Measurements from ENCODE around the gene FAM107A.

The FAM107A gene

DNA sequence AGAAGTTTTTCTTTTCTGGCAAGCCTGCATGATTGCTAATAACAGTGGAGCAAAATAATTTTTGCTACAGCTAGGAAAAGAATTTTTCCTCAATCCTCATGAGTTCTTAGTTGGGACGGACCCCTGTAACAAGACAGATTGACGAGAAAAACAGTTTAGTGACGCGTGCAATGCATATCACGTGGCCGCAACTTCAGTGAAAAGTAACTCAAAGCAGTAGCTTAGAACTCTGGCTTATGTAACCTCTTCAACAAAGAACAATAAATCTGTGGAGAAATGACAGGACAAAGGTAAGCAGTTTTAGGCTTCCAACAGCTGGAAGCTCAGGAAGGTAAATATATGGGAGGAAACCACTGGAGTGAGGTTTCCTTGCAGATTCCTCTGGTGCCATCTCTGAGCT lies 19.7 kb downstream of the FAM107A start:
- DNase-seq (ENCODE audit: low read depth), result no peak
- TF ChIP-seq, protein P1, sequence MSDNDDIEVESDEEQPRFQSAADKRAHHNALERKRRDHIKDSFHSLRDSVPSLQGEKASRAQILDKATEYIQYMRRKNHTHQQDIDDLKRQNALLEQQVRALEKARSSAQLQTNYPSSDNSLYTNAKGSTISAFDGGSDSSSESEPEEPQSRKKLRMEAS (IDR thresholded peaks at IDR 0.05; ENCODE audit: low read depth, low read length), result no peak
- TF ChIP-seq POLR2A (IDR thresholded peaks at IDR 0.05; ENCODE audit: extremely low read depth, insufficient read length) (no peak), MYC (IDR thresholded peaks at IDR 0.05; ENCODE audit: low read depth, low read length) (no peak)
- TF ChIP-seq, protein P2, sequence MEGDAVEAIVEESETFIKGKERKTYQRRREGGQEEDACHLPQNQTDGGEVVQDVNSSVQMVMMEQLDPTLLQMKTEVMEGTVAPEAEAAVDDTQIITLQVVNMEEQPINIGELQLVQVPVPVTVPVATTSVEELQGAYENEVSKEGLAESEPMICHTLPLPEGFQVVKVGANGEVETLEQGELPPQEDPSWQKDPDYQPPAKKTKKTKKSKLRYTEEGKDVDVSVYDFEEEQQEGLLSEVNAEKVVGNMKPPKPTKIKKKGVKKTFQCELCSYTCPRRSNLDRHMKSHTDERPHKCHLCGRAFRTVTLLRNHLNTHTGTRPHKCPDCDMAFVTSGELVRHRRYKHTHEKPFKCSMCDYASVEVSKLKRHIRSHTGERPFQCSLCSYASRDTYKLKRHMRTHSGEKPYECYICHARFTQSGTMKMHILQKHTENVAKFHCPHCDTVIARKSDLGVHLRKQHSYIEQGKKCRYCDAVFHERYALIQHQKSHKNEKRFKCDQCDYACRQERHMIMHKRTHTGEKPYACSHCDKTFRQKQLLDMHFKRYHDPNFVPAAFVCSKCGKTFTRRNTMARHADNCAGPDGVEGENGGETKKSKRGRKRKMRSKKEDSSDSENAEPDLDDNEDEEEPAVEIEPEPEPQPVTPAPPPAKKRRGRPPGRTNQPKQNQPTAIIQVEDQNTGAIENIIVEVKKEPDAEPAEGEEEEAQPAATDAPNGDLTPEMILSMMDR (IDR thresholded peaks at IDR 0.05; ENCODE audit: low read depth, low read length), result no peak
- no peak overlapping the region for H3K4me3 ChIP-seq (ENCODE audit: low read depth, low read length)

DNA sequence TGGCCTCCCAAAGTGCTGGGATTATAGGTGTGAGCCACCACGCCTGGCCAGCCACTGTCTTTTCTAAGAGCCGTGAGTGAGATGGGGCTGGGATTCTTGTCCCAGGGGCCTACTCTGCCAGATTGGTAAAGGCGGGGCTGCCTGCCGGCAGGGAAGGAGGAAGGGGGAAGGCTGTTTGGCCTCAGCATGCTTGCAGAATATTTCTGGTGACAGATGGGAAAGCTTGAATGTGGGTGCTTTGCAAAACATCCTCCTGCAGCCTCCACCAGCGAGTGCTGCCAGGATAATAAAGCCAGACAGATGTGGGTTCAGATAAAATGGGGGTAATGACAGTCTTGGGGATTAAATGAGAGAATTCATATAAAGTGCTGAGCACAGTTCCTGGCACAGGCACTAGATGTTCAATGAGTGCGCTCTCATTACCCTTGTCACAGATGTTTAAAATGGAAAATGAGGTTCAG lies 20.4 kb downstream of the FAM107A start:
- H3K4me3 ChIP-seq (ENCODE audit: low read depth, low read length), result no peak overlapping the region
- TF ChIP-seq, protein P2 (IDR thresholded peaks at IDR 0.05; ENCODE audit: low read depth, low read length), result no peak
- TF ChIP-seq MYC (IDR thresholded peaks at IDR 0.05; ENCODE audit: low read depth, low read length), result no peak
- TF ChIP-seq, protein P1 (IDR thresholded peaks at IDR 0.05; ENCODE audit: low read depth, low read length), result no peak
- TF ChIP-seq POLR2A (IDR thresholded peaks at IDR 0.05; ENCODE audit: extremely low read depth, insufficient read length), result no peak
- DNase-seq (ENCODE audit: low read depth), result no peak

DNA sequence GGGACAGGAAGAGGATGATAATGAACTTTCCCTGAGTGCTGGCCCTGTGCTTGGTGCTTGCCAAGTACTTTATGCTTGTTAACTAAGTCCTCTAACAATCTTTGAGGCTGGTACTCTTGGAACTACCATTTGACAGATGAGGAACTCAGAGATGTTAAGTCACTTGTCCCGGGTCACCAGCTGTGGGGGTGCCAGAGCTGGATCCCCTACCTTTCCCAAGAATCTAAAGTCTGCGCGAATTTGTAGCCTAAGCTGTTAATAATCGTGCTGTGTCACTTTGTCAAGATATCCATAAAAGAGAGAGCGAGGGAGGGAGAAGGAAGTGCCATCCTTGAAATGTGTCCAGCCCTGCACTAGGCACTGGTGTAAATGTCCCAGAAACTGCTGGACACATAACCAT lies 21.2 kb downstream of the FAM107A start:
- TF ChIP-seq, protein P1 (IDR thresholded peaks at IDR 0.05; ENCODE audit: low read depth, low read length), result no peak
- TF ChIP-seq MYC (IDR thresholded peaks at IDR 0.05; ENCODE audit: low read depth, low read length) (no peak), POLR2A (IDR thresholded peaks at IDR 0.05; ENCODE audit: extremely low read depth, insufficient read length) (no peak)
- TF ChIP-seq, protein P2 (IDR thresholded peaks at IDR 0.05; ENCODE audit: low read depth, low read length), result no peak
- H3K4me3 ChIP-seq (ENCODE audit: low read depth, low read length), result no peak overlapping the region
- no peak for DNase-seq (ENCODE audit: low read depth)

DNA sequence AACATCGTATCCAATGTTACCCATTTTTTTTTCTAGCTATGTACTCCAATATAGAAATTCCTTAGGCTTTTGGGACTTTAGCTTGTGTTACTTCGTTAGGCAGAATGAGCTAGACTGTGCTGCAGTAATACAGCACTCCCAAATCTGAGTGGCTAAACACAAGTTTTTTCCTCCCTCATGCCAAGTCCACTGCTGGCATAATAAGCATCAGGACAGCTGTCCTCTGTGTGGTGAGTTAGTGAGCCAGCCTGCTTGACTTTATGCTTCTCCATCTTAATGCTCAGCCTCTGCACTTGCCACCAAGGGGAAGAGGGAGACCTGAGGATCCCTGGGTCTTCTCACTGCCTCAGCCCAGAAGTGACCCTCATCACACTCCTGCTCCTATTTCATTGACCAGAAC lies 22.0 kb downstream of the FAM107A start:
- H3K4me3 ChIP-seq (ENCODE audit: low read depth, low read length), result no peak overlapping the region
- no peak for TF ChIP-seq MYC (IDR thresholded peaks at IDR 0.05; ENCODE audit: low read depth, low read length)
- no peak for TF ChIP-seq POLR2A (IDR thresholded peaks at IDR 0.05; ENCODE audit: extremely low read depth, insufficient read length)
- TF ChIP-seq, protein P2 (IDR thresholded peaks at IDR 0.05; ENCODE audit: low read depth, low read length), result no peak
- TF ChIP-seq, protein P1 (IDR thresholded peaks at IDR 0.05; ENCODE audit: low read depth, low read length), result no peak
- no peak for DNase-seq (ENCODE audit: low read depth)

DNA sequence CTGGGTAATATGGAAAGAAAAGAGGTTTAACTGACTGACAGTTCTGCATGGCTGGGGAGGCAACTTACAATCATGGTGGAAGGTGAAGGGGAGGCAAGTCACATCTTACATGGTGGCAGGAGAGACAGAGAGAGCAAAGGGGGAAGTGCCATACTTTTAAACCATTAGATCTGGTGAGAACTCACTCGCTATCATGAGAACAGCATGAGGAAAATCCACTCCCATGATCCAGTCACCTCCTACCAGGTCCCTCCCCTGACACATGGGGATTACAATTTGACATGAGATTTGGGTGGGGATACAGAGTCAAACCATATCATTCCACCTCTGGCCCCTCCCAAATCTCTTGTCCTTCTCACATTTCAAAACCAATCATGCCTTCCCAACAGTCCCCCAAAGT lies 24.2 kb downstream of the FAM107A start:
- no peak for DNase-seq (ENCODE audit: low read depth)
- TF ChIP-seq MYC (IDR thresholded peaks at IDR 0.05; ENCODE audit: low read depth, low read length) (no peak), POLR2A (IDR thresholded peaks at IDR 0.05; ENCODE audit: extremely low read depth, insufficient read length) (no peak)
- TF ChIP-seq, protein P1 (IDR thresholded peaks at IDR 0.05; ENCODE audit: low read depth, low read length), result no peak
- TF ChIP-seq, protein P2 (IDR thresholded peaks at IDR 0.05; ENCODE audit: low read depth, low read length), result no peak
- H3K4me3 ChIP-seq (ENCODE audit: low read depth, low read length), result no peak overlapping the region

Measured in NB4 (cell line).